ENCODE measurements around the gene STUB1. TPM values are rescaled to one million over a fixed set of nuclear protein-coding genes. Genes with fewer than 3 reads are reported as not detected.

Gene STUB1
- total and polyA plus RNA-seq, 12 donors: 121 to 339 (median 190) TPM

GRCh38 chr16:638034-638543 lies 42.1 kb upstream of the STUB1 start:
- Histone ChIP-seq H3K9me3 (replicated peaks in 1 of 3) (no peaks in the 10 kb centered on the region), H3K27ac (peak overlapping the region; percentile 87 to 98 (median 98)), H3K4me3 (no peak overlapping the region), H3K4me1 (replicated peaks in 1 of 2) (peaks cover 36 to 38% of the 10 kb centered on the region in 2 donors), H3K27me3 (no peaks in the 10 kb centered on the region), H3K36me3 (replicated peaks in 1 of 2) (no peaks in the 10 kb centered on the region)
- 44 to 66% (median 46%) methylated on average over 10 to 15 of the region's 15 CpGs; no CpG with 5 or more reads in 1 of the 4 donors for WGBS, 4 donors
- intact Hi-C loops (cut with DNase I): no loop called here
- TF ChIP-seq POLR2A (IDR thresholded peaks at IDR 0.05): peak in 1 of 2 donors; percentile 83
- TF ChIP-seq, protein P1, sequence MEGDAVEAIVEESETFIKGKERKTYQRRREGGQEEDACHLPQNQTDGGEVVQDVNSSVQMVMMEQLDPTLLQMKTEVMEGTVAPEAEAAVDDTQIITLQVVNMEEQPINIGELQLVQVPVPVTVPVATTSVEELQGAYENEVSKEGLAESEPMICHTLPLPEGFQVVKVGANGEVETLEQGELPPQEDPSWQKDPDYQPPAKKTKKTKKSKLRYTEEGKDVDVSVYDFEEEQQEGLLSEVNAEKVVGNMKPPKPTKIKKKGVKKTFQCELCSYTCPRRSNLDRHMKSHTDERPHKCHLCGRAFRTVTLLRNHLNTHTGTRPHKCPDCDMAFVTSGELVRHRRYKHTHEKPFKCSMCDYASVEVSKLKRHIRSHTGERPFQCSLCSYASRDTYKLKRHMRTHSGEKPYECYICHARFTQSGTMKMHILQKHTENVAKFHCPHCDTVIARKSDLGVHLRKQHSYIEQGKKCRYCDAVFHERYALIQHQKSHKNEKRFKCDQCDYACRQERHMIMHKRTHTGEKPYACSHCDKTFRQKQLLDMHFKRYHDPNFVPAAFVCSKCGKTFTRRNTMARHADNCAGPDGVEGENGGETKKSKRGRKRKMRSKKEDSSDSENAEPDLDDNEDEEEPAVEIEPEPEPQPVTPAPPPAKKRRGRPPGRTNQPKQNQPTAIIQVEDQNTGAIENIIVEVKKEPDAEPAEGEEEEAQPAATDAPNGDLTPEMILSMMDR (IDR thresholded peaks at IDR 0.05): no peak
- DNase-seq: peak in 6 of 7 donors; percentile 84 to 92 (median 88)

DNA sequence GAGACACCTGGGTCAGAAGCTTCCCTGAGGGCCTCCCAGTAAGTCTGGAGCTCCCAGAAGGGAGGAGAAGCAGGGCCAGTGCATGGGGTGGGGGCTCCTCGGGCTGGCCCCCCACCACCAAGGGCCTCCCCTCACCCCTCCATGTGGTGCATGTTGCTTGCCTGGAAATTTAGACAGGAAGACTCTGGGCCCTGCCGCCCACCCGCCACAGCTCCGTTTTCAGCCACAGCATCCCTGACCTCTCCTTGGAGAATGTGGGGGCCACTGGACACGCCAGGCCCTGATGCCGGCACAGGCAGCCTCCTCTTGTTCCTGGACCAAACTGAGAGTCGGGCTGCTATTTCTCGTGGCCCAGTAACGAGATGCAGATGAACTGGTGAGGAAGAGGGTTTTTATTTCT lies 41.4 kb upstream of the STUB1 start:
- peak in 3 of 7 donors; percentile 9 to 36 (median 26) for DNase-seq
- 44 to 58% (median 49%) methylated on average over 3 to 9 of the region's 9 CpGs for WGBS, 4 donors
- no peak overlapping the region for H3K4me3 ChIP-seq
- TF ChIP-seq POLR2A (IDR thresholded peaks at IDR 0.05): no peak
- TF ChIP-seq, protein P1 (IDR thresholded peaks at IDR 0.05): no peak
- peak overlapping the region; percentile 42 to 98 (median 89) for H3K27ac ChIP-seq
- H3K27me3 ChIP-seq: no peaks in the 10 kb centered on the region
- peaks cover 44 to 45% of the 10 kb centered on the region in 2 donors for H3K4me1 ChIP-seq (replicated peaks in 1 of 2)
- intact Hi-C loops (cut with DNase I): no loop called here
- H3K36me3 ChIP-seq (replicated peaks in 1 of 2): no peaks in the 10 kb centered on the region
- H3K9me3 ChIP-seq (replicated peaks in 1 of 3): no peaks in the 10 kb centered on the region

GRCh38 chr16:640614-641013 lies 39.6 kb upstream of the STUB1 start:
- TF ChIP-seq, protein P1 (IDR thresholded peaks at IDR 0.05): no peak
- TF ChIP-seq POLR2A (IDR thresholded peaks at IDR 0.05): no peak

DNA sequence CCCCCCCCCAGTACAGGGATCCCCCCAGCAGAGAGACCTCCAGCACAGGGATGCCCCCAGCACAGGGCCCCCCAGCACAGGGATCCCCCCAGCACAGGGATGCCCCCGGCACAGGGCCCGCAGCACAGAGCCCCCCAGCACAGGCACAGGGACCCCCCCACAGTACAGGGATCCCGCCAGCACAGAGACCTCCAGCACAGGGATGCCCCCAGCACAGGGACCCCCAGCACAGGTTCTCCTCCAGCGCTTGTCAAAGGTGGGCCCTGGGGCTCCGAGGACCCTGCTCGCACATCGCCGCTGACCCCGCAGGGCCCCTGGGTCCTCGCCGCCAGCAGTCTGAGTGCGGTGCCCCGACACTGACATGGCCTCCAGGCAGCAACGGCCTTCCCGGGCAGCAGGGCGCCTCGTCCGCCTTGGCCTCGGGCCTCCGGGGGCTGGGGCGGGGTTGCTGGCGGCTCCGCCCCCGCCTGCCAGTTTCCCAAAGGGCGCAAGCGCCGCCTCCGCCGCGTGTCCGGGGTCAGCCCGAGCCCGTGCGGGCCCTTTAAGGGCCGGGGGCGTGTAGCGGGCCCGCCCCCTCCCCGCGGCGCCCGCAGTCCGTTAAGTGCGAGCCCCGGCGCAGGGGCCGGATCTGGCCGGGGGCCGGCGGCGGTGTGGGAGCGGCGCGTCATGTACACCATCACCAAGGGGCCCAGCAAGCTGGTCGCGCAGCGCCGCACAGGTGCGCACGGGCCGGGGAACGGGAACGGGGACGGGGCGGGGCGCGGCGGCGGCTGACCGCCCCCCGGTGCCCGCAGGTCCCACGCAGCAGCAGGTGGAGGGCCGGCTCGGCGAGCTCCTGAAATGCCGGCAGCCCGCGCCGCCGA lies 38.7 kb upstream of the STUB1 start, which contains the start of gene MCRIP2:
TSS of gene MCRIP2 (plus strand) at position 503 of the 863 bp plus-strand sequence. CDS start at position 667, 164 bp downstream.
- peak within 1 kb of the TSS; percentile 40 to 97 (median 46) for H3K4me3 ChIP-seq
- H3K36me3 ChIP-seq (replicated peaks in 1 of 2): no peaks in the 10 kb centered on the region
- peak; percentile 44 to 92 for TF ChIP-seq POLR2A (IDR thresholded peaks at IDR 0.05)
- TF ChIP-seq, protein P1 (IDR thresholded peaks at IDR 0.05): peak in 1 of 6 experiments; percentile 10
- intact Hi-C loops (cut with DNase I): no loop called here
- WGBS, 4 donors: 0 to 2% (median 1%) methylated on average over 1 to 81 of the region's 81 CpGs; no CpG with 5 or more reads in 1 of the 4 donors
- H3K4me1 ChIP-seq (replicated peaks in 1 of 2): peaks cover 61 to 64% of the 10 kb centered on the region in 2 donors
- H3K9me3 ChIP-seq (replicated peaks in 1 of 3): no peaks in the 10 kb centered on the region
- H3K27me3 ChIP-seq: no peaks in the 10 kb centered on the region
- peak within 1 kb of the TSS; percentile 85 to 100 (median 93) for H3K27ac ChIP-seq
- peak; percentile 91 to 94 (median 92) for DNase-seq

More at GRCh38 chr16:640614-641013, 39.6 kb upstream of the STUB1 start:
- peak in 1 of 7 donors; percentile 21 for DNase-seq
- H3K4me3 ChIP-seq: peak overlapping the region in 1 of 4 donors; percentile 97
- WGBS, 4 donors: 17 to 76% (median 62%) methylated on average over 1 to 5 of the region's 5 CpGs
- peaks cover 52 to 56% of the 10 kb centered on the region in 2 donors for H3K4me1 ChIP-seq (replicated peaks in 1 of 2)
- intact Hi-C loops (cut with DNase I): no loop called here
- H3K9me3 ChIP-seq (replicated peaks in 1 of 3): no peaks in the 10 kb centered on the region
- no peaks in the 10 kb centered on the region for H3K36me3 ChIP-seq (replicated peaks in 1 of 2)
- no peaks in the 10 kb centered on the region for H3K27me3 ChIP-seq
- H3K27ac ChIP-seq: peak overlapping the region; percentile 85 to 100 (median 91)

All from adrenal gland (tissue), 12 donors.